Measurements from ENCODE around the gene CATSPER1. TPM values are rescaled to one million over a fixed set of nuclear protein-coding genes. Genes with fewer than 3 reads are reported as not detected.

The CATSPER1 gene
- total and polyA plus RNA-seq, 2 of the 13 experiments (the other 11 are each of a cell fraction or from before 2014, with no cell fraction given), result 0.17 TPM; not detected in 1

DNA sequence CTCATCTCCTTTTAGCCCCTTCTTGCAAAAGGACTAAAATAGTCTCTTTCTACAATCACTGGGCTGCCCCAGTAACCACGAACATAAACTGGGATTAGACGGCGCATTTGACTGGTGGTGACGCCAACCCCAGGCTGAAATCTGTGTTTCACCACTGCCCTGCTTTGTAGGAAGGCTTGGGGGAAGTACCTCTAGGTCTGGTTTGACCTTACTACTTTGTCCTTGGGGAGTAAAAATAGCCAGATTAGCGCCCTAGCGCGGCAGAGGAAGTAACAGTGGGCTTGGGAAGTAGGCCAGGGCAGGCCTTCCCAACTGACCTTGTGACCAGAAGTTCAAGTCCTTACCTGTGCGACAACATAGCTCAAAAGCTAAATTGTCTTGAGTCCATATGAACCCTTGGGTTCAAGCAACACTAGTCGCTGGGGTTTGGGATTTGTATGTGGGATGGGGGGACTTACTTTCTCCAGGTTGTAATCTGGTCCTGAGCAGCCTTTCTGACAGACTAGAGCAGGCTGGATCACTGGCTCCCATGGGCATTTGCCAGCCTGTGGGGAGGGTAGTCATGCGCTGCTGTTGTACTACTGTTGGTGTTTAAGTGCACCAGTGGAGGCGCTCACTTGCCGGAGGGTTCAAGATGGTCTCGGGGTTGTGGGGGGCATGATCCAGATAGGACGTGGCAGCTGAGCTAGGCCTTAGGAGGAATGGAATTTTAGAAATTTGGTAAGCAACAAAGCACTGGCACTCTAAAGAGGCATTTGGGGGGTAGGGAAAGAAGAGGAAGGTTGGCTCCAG lies 42.8 kb upstream of the CATSPER1 start (continued):
- TF ChIP-seq, protein P1, sequence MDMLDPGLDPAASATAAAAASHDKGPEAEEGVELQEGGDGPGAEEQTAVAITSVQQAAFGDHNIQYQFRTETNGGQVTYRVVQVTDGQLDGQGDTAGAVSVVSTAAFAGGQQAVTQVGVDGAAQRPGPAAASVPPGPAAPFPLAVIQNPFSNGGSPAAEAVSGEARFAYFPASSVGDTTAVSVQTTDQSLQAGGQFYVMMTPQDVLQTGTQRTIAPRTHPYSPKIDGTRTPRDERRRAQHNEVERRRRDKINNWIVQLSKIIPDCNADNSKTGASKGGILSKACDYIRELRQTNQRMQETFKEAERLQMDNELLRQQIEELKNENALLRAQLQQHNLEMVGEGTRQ (IDR thresholded peaks at IDR 0.05; ENCODE audit: low read depth, low read length), result no peak
- TF ChIP-seq, protein P1 (CRISPR knock-in tag; IDR thresholded peaks at IDR 0.05; ENCODE audit: borderline replicate concordance), result no peak
- TF ChIP-seq ATRX (CRISPR knock-in tag; IDR thresholded peaks at IDR 0.05; ENCODE audit: borderline replicate concordance), result no peak
- no peak for TF ChIP-seq NR3C1 (CRISPR knock-in tag; IDR thresholded peaks at IDR 0.05)
- TF ChIP-seq ZFP82 (CRISPR knock-in tag; IDR thresholded peaks at IDR 0.05; ENCODE audit: borderline replicate concordance), result no peak
- TF ChIP-seq, protein P2, sequence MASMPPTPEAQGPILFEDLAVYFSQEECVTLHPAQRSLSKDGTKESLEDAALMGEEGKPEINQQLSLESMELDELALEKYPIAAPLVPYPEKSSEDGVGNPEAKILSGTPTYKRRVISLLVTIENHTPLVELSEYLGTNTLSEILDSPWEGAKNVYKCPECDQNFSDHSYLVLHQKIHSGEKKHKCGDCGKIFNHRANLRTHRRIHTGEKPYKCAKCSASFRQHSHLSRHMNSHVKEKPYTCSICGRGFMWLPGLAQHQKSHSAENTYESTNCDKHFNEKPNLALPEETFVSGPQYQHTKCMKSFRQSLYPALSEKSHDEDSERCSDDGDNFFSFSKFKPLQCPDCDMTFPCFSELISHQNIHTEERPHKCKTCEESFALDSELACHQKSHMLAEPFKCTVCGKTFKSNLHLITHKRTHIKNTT (CRISPR knock-in tag; IDR thresholded peaks at IDR 0.05), result no peak
- TF ChIP-seq, protein P3, sequence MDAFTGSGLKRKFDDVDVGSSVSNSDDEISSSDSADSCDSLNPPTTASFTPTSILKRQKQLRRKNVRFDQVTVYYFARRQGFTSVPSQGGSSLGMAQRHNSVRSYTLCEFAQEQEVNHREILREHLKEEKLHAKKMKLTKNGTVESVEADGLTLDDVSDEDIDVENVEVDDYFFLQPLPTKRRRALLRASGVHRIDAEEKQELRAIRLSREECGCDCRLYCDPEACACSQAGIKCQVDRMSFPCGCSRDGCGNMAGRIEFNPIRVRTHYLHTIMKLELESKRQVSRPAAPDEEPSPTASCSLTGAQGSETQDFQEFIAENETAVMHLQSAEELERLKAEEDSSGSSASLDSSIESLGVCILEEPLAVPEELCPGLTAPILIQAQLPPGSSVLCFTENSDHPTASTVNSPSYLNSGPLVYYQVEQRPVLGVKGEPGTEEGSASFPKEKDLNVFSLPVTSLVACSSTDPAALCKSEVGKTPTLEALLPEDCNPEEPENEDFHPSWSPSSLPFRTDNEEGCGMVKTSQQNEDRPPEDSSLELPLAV (CRISPR knock-in tag; conservative IDR thresholded peaks at IDR 0.05; ENCODE audit: low read depth), result no peak
- no peak for TF ChIP-seq NBN (conservative IDR thresholded peaks at IDR 0.05)
- TF ChIP-seq, protein P4, sequence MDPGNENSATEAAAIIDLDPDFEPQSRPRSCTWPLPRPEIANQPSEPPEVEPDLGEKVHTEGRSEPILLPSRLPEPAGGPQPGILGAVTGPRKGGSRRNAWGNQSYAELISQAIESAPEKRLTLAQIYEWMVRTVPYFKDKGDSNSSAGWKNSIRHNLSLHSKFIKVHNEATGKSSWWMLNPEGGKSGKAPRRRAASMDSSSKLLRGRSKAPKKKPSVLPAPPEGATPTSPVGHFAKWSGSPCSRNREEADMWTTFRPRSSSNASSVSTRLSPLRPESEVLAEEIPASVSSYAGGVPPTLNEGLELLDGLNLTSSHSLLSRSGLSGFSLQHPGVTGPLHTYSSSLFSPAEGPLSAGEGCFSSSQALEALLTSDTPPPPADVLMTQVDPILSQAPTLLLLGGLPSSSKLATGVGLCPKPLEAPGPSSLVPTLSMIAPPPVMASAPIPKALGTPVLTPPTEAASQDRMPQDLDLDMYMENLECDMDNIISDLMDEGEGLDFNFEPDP (CRISPR knock-in tag; conservative IDR thresholded peaks at IDR 0.05), result 0 out of 2 replicates have a peak, but pooled peaks have one; percentile 19
- no peak for TF ChIP-seq MTF1 (CRISPR knock-in tag; IDR thresholded peaks at IDR 0.05)
- 0 out of 2 replicates have a peak, but pooled peaks have one; percentile 1 for TF ChIP-seq GFI1 (CRISPR knock-in tag; IDR thresholded peaks at IDR 0.05; ENCODE audit: borderline replicate concordance)
- 0 out of 2 replicates have a peak, but pooled peaks have one; percentile 5 for TF ChIP-seq TBX2 (CRISPR knock-in tag; IDR thresholded peaks at IDR 0.05; ENCODE audit: borderline replicate concordance)
- TF ChIP-seq, protein P5, sequence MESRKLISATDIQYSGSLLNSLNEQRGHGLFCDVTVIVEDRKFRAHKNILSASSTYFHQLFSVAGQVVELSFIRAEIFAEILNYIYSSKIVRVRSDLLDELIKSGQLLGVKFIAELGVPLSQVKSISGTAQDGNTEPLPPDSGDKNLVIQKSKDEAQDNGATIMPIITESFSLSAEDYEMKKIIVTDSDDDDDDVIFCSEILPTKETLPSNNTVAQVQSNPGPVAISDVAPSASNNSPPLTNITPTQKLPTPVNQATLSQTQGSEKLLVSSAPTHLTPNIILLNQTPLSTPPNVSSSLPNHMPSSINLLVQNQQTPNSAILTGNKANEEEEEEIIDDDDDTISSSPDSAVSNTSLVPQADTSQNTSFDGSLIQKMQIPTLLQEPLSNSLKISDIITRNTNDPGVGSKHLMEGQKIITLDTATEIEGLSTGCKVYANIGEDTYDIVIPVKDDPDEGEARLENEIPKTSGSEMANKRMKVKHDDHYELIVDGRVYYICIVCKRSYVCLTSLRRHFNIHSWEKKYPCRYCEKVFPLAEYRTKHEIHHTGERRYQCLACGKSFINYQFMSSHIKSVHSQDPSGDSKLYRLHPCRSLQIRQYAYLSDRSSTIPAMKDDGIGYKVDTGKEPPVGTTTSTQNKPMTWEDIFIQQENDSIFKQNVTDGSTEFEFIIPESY (CRISPR knock-in tag; IDR thresholded peaks at IDR 0.05), result peak; percentile 96
- no peak for TF ChIP-seq ARNTL (CRISPR knock-in tag; IDR thresholded peaks at IDR 0.05)
- TF ChIP-seq ZNF282 (IDR thresholded peaks at IDR 0.05; ENCODE audit: partially characterized antibody), result no peak
- TF ChIP-seq ZNF292 (CRISPR knock-in tag; IDR thresholded peaks at IDR 0.05; ENCODE audit: borderline replicate concordance, low read depth), result no peak
- TF ChIP-seq ZNF660 (CRISPR knock-in tag; IDR thresholded peaks at IDR 0.05; ENCODE audit: borderline replicate concordance, low read depth), result no peak
- TF ChIP-seq ESRRA (CRISPR knock-in tag; IDR thresholded peaks at IDR 0.05; ENCODE audit: low read depth), result 0 out of 2 replicates have a peak, but pooled peaks have one; percentile 24
- 0 out of 2 replicates have a peak, but pooled peaks have one; percentile 35 for TF ChIP-seq HOXD1 (CRISPR knock-in tag; IDR thresholded peaks at IDR 0.05)
